Measurements from ENCODE around the gene TEX22.

DNA sequence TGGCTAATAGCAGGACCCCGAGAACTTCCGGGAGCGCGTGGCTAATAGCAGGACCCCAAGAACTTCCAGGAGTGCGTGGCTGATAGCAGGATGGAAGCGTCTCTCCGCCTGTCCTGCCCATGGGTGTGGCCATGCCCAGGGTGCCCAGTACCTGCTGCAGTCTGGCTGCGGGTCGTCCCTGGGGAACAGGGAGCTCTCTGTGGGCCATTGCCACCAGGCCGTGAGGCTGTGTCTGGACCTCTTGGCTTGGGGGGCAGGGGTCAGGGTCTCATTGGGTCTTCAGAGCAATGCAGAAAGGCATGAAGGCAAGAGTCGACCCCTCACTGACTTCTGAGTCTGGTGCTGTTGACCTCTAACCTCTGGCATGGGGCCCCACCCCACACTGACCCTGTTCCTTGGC lies 48.3 kb upstream of the TEX22 start:
- TF ChIP-seq, protein P1, sequence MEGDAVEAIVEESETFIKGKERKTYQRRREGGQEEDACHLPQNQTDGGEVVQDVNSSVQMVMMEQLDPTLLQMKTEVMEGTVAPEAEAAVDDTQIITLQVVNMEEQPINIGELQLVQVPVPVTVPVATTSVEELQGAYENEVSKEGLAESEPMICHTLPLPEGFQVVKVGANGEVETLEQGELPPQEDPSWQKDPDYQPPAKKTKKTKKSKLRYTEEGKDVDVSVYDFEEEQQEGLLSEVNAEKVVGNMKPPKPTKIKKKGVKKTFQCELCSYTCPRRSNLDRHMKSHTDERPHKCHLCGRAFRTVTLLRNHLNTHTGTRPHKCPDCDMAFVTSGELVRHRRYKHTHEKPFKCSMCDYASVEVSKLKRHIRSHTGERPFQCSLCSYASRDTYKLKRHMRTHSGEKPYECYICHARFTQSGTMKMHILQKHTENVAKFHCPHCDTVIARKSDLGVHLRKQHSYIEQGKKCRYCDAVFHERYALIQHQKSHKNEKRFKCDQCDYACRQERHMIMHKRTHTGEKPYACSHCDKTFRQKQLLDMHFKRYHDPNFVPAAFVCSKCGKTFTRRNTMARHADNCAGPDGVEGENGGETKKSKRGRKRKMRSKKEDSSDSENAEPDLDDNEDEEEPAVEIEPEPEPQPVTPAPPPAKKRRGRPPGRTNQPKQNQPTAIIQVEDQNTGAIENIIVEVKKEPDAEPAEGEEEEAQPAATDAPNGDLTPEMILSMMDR (conservative IDR thresholded peaks at IDR 0.05 in 1 of 2, IDR thresholded peaks at IDR 0.05 in 1 of 2; ENCODE audit: low read depth in 1 of 2, low read length in 2 of 2): no peak
- no peak for TF ChIP-seq EZH2 (IDR thresholded peaks at IDR 0.05; ENCODE audit: low read length, missing control alignments)

All from fibroblast of lung (primary cell).